ENCODE data around the gene NR1I3. TPM values are rescaled to one million over a fixed set of nuclear protein-coding genes. Genes with fewer than 3 reads are reported as not detected.
A peak's percentile ranks its signal among the peaks of the same experiment; 100 is the strongest.

NR1I3 gene, protein sequence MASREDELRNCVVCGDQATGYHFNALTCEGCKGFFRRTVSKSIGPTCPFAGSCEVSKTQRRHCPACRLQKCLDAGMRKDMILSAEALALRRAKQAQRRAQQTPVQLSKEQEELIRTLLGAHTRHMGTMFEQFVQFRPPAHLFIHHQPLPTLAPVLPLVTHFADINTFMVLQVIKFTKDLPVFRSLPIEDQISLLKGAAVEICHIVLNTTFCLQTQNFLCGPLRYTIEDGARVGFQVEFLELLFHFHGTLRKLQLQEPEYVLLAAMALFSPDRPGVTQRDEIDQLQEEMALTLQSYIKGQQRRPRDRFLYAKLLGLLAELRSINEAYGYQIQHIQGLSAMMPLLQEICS
- total RNA-seq = 2.6 and 4.1 TPM in 2 replicates
- 3.9 and 8.1 TPM in 2 replicates for polyA plus RNA-seq

DNA sequence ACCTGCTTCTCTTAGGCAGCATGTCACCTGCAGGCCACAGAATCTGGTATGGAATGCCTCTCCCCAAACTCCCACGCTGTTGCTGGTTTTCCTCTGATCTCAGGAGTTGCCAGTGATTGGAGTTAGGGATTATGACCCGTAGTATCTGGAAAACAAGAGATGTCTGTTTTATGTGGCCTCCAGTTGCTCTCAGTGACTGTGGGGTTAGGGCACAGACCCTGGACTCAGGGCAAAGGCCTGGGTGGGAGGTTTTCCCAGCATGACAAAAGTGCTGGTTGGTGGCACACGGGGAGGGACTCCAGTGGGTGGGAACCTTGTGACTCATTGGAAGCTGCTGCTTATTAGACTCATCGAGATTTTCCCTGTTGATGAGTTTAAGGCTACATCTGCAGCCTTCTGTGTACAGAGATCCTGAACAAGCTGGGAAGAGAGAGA, at the start of gene NR1I3:
TSS of gene NR1I3 (minus strand) at position 165 of the 435 bp plus-strand sequence. CDS start 1,638 bp downstream, outside the sequence.
- no peaks in the 10 kb centered on the region for H3K9me2 ChIP-seq (replicated peaks; ENCODE audit: insufficient read depth)
- WGBS (ENCODE audit: low lambda C conversion rate, missing lambda C conversion rate) = 30% methylated on average over 4 of the region's 4 CpGs
- no peaks in the 10 kb centered on the region for H3K27me3 ChIP-seq
- H4K20me1 ChIP-seq (ENCODE audit: insufficient read depth, poor library complexity, severe bottlenecking) = no peaks in the 10 kb centered on the region
- peak; percentile 80 for DNase-seq (ENCODE audit: low spot score)
- H3K9me3 ChIP-seq (ENCODE audit: low read depth) = no peaks in the 10 kb centered on the region
- no peaks in the 10 kb centered on the region for H3K79me2 ChIP-seq
- H3K36me3 ChIP-seq (replicated peaks; ENCODE audit: insufficient read depth, low read depth) = no peaks in the 10 kb centered on the region
- H3K4me2 ChIP-seq = no peak within 1 kb of the TSS
- no peak within 1 kb of the TSS for H2AFZ ChIP-seq
- H3K27ac ChIP-seq = peak within 1 kb of the TSS; percentile 77
- TF ChIP-seq EZH2 (IDR thresholded peaks at IDR 0.05; ENCODE audit: borderline replicate concordance) (no peak), EZH2phosphoT487 (IDR thresholded peaks at IDR 0.05; ENCODE audit: low read depth, severe bottlenecking, unreplicated experiment) (no peak)
- TF ChIP-seq, protein P1, sequence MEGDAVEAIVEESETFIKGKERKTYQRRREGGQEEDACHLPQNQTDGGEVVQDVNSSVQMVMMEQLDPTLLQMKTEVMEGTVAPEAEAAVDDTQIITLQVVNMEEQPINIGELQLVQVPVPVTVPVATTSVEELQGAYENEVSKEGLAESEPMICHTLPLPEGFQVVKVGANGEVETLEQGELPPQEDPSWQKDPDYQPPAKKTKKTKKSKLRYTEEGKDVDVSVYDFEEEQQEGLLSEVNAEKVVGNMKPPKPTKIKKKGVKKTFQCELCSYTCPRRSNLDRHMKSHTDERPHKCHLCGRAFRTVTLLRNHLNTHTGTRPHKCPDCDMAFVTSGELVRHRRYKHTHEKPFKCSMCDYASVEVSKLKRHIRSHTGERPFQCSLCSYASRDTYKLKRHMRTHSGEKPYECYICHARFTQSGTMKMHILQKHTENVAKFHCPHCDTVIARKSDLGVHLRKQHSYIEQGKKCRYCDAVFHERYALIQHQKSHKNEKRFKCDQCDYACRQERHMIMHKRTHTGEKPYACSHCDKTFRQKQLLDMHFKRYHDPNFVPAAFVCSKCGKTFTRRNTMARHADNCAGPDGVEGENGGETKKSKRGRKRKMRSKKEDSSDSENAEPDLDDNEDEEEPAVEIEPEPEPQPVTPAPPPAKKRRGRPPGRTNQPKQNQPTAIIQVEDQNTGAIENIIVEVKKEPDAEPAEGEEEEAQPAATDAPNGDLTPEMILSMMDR (IDR thresholded peaks at IDR 0.05; ENCODE audit: poor library complexity) = no peak
- no peaks in the 10 kb centered on the region for H3K4me1 ChIP-seq (ENCODE audit: insufficient read depth)
- no peak within 1 kb of the TSS for H3K4me3 ChIP-seq

DNA sequence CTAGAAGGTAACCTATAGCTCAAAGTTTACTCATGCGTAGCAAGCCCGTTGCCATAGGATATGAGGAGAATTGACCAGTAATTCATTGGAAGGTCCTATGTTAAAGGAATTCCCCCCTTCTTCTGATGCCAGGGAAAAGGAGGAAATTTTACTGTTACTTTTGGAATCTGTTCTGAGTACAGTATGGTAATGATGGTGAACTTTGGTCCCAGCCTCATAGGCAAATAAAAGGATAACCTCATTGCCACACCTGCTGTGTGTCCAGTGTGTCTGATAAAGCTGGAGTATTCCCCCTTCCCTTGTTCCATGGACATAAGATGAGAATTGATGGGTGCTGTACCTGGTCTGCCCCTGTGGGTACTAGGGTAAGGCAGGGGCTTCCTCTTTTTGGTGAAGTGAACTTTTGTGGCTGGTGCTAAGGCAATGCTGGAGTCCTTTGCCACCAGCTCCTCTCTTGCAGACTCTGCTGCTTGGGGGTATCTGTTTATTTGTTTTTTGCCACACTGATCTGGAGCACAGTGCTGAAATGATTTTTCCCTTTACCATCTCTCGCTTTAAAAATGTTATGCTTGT, 49.6 kb upstream of the NR1I3 start:
- TF ChIP-seq EZH2phosphoT487 (IDR thresholded peaks at IDR 0.05; ENCODE audit: low read depth, severe bottlenecking, unreplicated experiment) = no peak
- TF ChIP-seq, protein P1 (IDR thresholded peaks at IDR 0.05; ENCODE audit: poor library complexity) = no peak
- no peak for TF ChIP-seq EZH2 (IDR thresholded peaks at IDR 0.05; ENCODE audit: borderline replicate concordance)
- DNase-seq (ENCODE audit: low spot score) = peak; percentile 13
- no peak overlapping the region for H3K27ac ChIP-seq

DNA sequence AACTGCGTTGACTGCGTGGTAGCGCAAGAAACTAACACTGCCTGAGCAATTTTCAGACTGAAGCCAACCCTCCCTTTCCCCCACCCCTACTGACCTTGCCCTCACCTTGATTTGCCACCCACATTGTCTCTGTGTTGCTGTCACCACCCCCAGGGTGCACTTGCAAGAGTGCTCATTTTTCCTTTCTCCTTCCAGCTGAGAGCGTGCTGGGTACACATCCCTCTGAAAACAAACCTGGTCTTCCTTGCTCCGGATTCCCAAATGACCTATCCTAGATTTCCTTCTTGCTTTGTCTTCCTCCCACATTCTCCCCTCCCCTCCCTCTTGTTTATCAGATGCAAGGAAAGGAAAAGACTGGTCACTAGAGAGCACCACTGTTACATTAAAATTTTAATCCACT, 47.5 kb upstream of the NR1I3 start:
- Histone ChIP-seq H3K79me2 (no peaks in the 10 kb centered on the region), H3K27me3 (no peaks in the 10 kb centered on the region), H3K9me3 (ENCODE audit: low read depth) (no peaks in the 10 kb centered on the region), H3K27ac (no peak overlapping the region), H3K4me1 (ENCODE audit: insufficient read depth) (peaks cover 4% of the 10 kb centered on the region), H4K20me1 (ENCODE audit: insufficient read depth, poor library complexity, severe bottlenecking) (no peaks in the 10 kb centered on the region), H3K4me3 (no peak overlapping the region), H3K9me2 (replicated peaks; ENCODE audit: insufficient read depth) (no peaks in the 10 kb centered on the region), H3K4me2 (no peak overlapping the region), H3K36me3 (replicated peaks; ENCODE audit: insufficient read depth, low read depth) (no peaks in the 10 kb centered on the region), H2AFZ (no peak overlapping the region)
- TF ChIP-seq EZH2phosphoT487 (IDR thresholded peaks at IDR 0.05; ENCODE audit: low read depth, severe bottlenecking, unreplicated experiment) (no peak), EZH2 (IDR thresholded peaks at IDR 0.05; ENCODE audit: borderline replicate concordance) (no peak)
- 75% methylated on average over 5 of the region's 5 CpGs for WGBS (ENCODE audit: low lambda C conversion rate, missing lambda C conversion rate)
- no peak for DNase-seq (ENCODE audit: low spot score)

More for the DNA sequence above, 49.6 kb upstream of the NR1I3 start:
- 88% methylated on average over 3 of the region's 3 CpGs for WGBS (ENCODE audit: low lambda C conversion rate, missing lambda C conversion rate)
- no peaks in the 10 kb centered on the region for H3K27me3 ChIP-seq
- no peaks in the 10 kb centered on the region for H3K36me3 ChIP-seq (replicated peaks; ENCODE audit: insufficient read depth, low read depth)
- no peaks in the 10 kb centered on the region for H3K79me2 ChIP-seq
- no peak overlapping the region for H3K4me3 ChIP-seq
- H3K4me1 ChIP-seq (ENCODE audit: insufficient read depth) = peaks cover 4% of the 10 kb centered on the region
- H3K9me2 ChIP-seq (replicated peaks; ENCODE audit: insufficient read depth) = no peaks in the 10 kb centered on the region
- H3K9me3 ChIP-seq (ENCODE audit: low read depth) = no peaks in the 10 kb centered on the region
- no peaks in the 10 kb centered on the region for H4K20me1 ChIP-seq (ENCODE audit: insufficient read depth, poor library complexity, severe bottlenecking)
- H3K4me2 ChIP-seq = no peak overlapping the region
- no peak overlapping the region for H2AFZ ChIP-seq

DNA sequence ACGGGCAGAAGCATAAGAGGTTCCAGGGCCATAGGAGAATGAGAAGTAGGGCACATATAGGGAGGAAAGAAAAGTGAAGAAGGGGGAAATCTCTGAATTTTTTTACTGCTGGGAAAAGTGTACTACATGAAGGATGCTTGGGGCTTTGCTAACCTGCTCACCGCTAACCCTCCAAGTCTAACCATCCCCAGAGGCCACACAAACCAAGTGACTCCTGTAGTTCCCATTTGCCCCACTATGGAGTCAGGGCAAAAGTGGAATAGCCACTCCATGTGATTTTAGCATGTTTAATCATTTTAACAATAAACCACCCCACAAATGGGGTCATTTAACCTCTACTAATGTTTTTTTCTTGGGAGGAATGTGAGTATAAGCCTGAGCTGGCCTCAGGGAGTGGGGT, 47.1 kb upstream of the NR1I3 start:
- TF ChIP-seq, protein P1 (IDR thresholded peaks at IDR 0.05; ENCODE audit: poor library complexity) = no peak
- no peak for TF ChIP-seq EZH2phosphoT487 (IDR thresholded peaks at IDR 0.05; ENCODE audit: low read depth, severe bottlenecking, unreplicated experiment)
- TF ChIP-seq EZH2 (IDR thresholded peaks at IDR 0.05; ENCODE audit: borderline replicate concordance) = no peak
- Histone ChIP-seq H3K27me3 (no peaks in the 10 kb centered on the region), H3K4me3 (no peak overlapping the region), H3K79me2 (no peaks in the 10 kb centered on the region), H3K36me3 (replicated peaks; ENCODE audit: insufficient read depth, low read depth) (no peaks in the 10 kb centered on the region), H2AFZ (no peak overlapping the region), H3K4me2 (no peak overlapping the region), H3K9me2 (replicated peaks; ENCODE audit: insufficient read depth) (no peaks in the 10 kb centered on the region), H3K9me3 (ENCODE audit: low read depth) (no peaks in the 10 kb centered on the region), H3K27ac (no peak overlapping the region), H4K20me1 (ENCODE audit: insufficient read depth, poor library complexity, severe bottlenecking) (no peaks in the 10 kb centered on the region), H3K4me1 (ENCODE audit: insufficient read depth) (peaks cover 4% of the 10 kb centered on the region)
- WGBS (ENCODE audit: low lambda C conversion rate, missing lambda C conversion rate) = 88% methylated on average over 2 of the region's 2 CpGs
- DNase-seq (ENCODE audit: low spot score) = no peak
